AG04450 (cell line): ENCODE measurements around the gene PTP4A1. TPM values are rescaled to one million over a fixed set of nuclear protein-coding genes. Genes with fewer than 3 reads are reported as not detected.

Experiments used
- CTCF ChIA-PET: fragments of 300-600, 350-600 bp; formaldehyde crosslinking; extraction: SDS; loops from one replicate; lab custom pipeline; 2022; ENCODE audit warnings: antibody characterized with exemption, inconsistent platforms; lab: Charles Lee
- POLR2A ChIA-PET: fragments of 350-600 bp; formaldehyde crosslinking; extraction: SDS; loops from one replicate; lab custom pipeline; 2021; ENCODE audit warnings: antibody characterized with exemption, inconsistent platforms; lab: Yijun Ruan, JAX
- DNase-seq: peaks from one replicate; pipeline ENCODE4 v3.0.0-alpha.2; 2011; ENCODE audit warnings: low read depth, low spot score
- H3K27ac ChIP-seq: one replicate; pipeline ENCODE4 v1.5.1; 2012; ENCODE audit warnings: low read depth, low read length, control low read depth
- H3K27me3 ChIP-seq: one replicate; pipeline ENCODE4 v1.6.0; 2012; ENCODE audit warnings: low read length; ENCODE audit not compliant: control insufficient read depth, insufficient read depth
- H3K4me3 ChIP-seq: 2 replicates; pipeline ENCODE4 v1.5.1; 2011; ENCODE audit warnings: mild to moderate bottlenecking, low read depth, low read length, control low read depth
- H3K9me3 ChIP-seq: 2 replicates; pipeline ENCODE4 v1.5.1; 2012; ENCODE audit warnings: low read length; ENCODE audit not compliant: control insufficient read depth, insufficient read depth
- CTCF ChIP-seq: IDR thresholded peaks from 2 replicates; pipeline ENCODE4 v1.5.1; 2011; ENCODE audit warnings: low read depth, low read length, control low read depth, inconsistent platforms
- polyA plus RNA-seq: library from polyadenylated mRNA; depleted of rRNA; stranded (reverse); fragments of >200 nt; gene quantifications from 2 replicates; pipeline ENCODE4 v1.2.3, GENCODE V29; 2011

The PTP4A1 gene
- polyA plus RNA-seq, 1 experiment: 34.3 TPM

- Histone ChIP-seq H3K9me3 (no peaks in the 10 kb centered on the region), H3K27me3 (peaks cover 6% of the 10 kb centered on the region), H3K27ac (no peak overlapping the region), H3K4me3 (no peak overlapping the region)
- TF ChIP-seq CTCF: no peak
- no peak for DNase-seq
- CTCF ChIA-PET: interaction anchor here (0.7 kb wide), 1 partner anchor 185 kb away, joined by 3 read pairs; no protein-coding TSS in a partner anchor
- POLR2A ChIA-PET: no interaction called here
Observed at GRCh38 chr6:63543982-63544381, 28.3 kb upstream of the PTP4A1 start.

- H3K4me3 ChIP-seq: no peak overlapping the region
- H3K27me3 ChIP-seq: peaks cover 6% of the 10 kb centered on the region
- no peak for DNase-seq
- TF ChIP-seq CTCF: no peak
- no peaks in the 10 kb centered on the region for H3K9me3 ChIP-seq
- H3K27ac ChIP-seq: no peak overlapping the region
- ChIA-PET CTCF (no interaction called here), POLR2A (no interaction called here)
Observed at GRCh38 chr6:63546236-63546635, 26.0 kb upstream of the PTP4A1 start.

- H3K9me3 ChIP-seq: no peaks in the 10 kb centered on the region
- H3K4me3 ChIP-seq: no peak overlapping the region
- peaks cover 6% of the 10 kb centered on the region for H3K27me3 ChIP-seq
- POLR2A ChIA-PET: no interaction called here
- CTCF ChIA-PET: no interaction called here
- DNase-seq: no peak
- H3K27ac ChIP-seq: no peak overlapping the region
- TF ChIP-seq CTCF: no peak
Observed at GRCh38 chr6:63546697-63547096, 25.6 kb upstream of the PTP4A1 start.

- no peak for TF ChIP-seq CTCF
- POLR2A ChIA-PET: no interaction called here
- Histone ChIP-seq H3K27me3 (no peaks in the 10 kb centered on the region), H3K27ac (no peak overlapping the region), H3K9me3 (no peaks in the 10 kb centered on the region), H3K4me3 (no peak overlapping the region)
- DNase-seq: no peak
- CTCF ChIA-PET: no interaction called here
Observed at GRCh38 chr6:63549076-63549475, 23.2 kb upstream of the PTP4A1 start.

GRCh38 chr6:63553208-63553607 is 19.1 kb upstream of the PTP4A1 start:
- no peak for TF ChIP-seq CTCF
- H3K27ac ChIP-seq: no peak overlapping the region
- POLR2A ChIA-PET: no interaction called here
- no peak for DNase-seq
- CTCF ChIA-PET: no interaction called here
- no peaks in the 10 kb centered on the region for H3K27me3 ChIP-seq
- no peak overlapping the region for H3K4me3 ChIP-seq
- no peaks in the 10 kb centered on the region for H3K9me3 ChIP-seq
